HL-60/S4 treated with phorbol 12-myristate 13-acetate at 8.2 ng/mL for 4 days and 3 days (cell line): ENCODE measurements around the gene ME1.
"Not testable (repeated sequence)": the region's sequence is repeated elsewhere in the genome, so short reads cannot be mapped to it uniquely, and the experiment has no call there.

Experiments
- in situ Hi-C: fragments of 300-500 bp; cut with MboI; formaldehyde crosslinking; loops from 2 replicates; pipeline ENCODE4 v1.15.0; 2022; ENCODE audit warnings: low sequenced_read_pairs

ME1 gene

DNA sequence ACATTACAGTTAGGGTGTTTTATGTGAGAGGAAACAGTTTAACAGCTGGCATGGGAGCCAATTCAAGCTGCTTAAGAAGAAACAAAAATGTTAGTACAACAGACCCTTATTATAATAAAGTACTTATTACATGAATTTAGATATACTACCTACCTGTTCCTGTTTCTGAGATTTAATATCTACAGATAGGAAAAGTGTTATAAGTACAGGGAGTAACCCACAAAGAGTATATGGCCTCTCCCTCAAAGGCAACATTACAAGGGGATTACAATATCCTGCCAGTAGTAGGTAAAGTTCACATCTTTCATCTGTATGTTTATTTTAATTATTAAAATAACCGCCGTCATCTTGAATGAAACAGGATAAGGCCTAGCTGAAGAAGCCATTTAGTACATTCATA, 1.8 kb upstream of the ME1 start:
- in situ Hi-C loops: no loop called here

DNA sequence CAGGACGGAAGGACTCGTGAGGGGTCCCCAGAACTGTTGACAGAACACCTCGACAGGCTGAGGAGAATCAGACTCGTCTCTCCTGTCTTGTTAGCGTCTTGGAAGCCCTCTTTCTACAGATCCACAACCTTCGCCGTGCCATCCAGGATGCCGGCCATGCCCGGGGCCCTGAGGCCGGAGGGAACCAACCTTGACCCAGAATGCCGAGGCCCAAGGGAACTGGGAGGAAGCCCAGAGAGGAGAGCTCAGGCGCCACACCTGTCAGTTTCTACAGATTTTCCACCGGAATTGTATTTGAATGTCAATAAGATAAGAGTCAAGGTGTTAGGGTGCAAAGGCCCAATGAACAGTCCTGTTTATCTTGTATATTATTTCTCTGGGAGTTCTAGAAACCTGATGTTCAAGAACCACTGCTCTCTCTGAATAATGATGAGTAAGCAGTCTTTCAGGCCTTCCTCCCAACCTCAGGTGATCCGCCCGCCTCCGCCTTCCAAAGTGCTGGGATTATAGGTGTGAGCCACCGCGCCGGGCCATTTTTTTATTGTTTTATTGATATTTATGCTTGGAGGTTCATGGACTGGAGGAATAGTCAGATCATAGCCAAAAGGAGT, 799 bp upstream of the ME1 start:
- in situ Hi-C loops: no loop called here

DNA sequence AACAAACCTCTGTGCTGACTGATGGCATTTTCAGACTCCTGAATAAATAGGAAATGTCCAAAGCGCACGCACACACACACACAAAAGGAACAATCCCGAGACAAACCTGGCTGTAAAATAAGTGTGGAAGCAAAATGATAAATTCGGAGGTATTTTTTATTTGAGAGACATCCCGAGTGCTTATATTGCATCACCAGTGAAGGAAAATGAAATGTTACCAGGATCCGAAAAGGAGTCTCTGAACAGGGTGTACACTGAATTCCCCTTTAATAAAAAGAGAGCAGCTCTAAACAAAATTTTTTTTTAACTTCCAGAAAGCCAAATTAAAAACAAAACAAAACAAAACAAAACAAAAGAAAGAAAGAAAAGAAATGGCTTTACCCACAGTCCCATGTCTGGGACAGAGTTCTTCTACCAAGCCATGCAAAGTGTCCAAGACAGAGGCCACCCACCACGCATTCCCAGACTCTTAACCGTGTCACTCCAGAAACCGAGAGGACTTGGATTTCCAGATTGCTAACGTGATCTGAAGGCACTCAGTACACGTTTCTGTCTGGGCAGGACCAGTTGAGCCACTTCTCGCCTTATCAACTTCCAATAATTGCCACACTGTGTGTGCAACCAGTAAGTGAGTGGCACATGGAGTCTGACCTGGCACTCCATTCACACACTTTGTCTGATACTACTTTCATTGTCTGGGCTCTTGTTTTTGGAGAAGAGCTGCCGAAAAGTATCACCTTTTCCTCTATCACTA, 817 bp downstream of the ME1 start:
- in situ Hi-C loops: no loop called here

DNA sequence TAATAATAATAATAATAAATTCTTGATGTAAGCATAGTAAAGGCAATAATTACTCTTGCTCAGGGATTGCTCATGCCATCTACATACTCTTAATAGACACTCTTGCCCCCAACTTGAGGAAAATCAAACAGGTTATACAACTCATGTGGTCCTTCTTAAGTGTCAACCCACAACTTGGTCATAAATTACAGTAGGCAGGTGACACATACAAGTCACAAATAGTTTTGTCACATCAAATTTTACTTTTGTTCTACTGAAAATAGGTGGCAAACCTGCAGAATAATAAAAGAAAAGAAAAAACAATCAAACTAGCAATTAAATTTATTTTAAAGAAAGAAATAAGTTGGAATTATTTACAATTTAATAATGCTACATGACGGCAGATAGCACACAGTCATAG, 1.6 kb downstream of the ME1 start:
- in situ Hi-C loops: no loop called here

DNA sequence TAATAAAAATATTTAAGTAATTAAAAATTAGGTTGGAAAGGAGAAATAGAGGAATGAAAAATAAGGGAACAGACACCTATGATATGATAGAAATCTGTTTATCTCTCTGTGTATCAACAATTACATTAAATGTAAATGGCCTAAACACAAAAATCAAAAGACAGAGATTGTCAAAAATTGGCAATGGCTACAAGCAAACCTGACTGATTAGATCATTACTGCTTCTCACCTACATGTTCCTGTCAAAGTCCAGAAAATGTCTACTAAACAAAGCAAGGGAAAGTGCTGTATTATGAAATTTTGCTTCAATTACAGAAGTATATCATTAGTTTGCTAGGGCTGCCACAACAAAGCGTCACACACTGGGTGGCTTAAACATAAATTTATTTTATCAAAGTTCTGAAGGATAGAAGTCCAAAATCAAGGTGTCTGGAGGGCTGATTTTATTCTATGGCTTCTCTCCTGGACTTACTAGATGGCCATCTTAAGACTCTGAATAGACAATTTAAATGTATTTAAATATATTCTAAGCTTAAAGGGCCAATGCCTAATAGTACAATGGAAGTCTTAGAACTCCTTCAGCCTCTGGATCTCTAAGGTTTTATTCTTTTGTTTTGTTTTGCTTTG, 6.3 kb downstream of the ME1 start:
- in situ Hi-C loops: no loop called here

DNA sequence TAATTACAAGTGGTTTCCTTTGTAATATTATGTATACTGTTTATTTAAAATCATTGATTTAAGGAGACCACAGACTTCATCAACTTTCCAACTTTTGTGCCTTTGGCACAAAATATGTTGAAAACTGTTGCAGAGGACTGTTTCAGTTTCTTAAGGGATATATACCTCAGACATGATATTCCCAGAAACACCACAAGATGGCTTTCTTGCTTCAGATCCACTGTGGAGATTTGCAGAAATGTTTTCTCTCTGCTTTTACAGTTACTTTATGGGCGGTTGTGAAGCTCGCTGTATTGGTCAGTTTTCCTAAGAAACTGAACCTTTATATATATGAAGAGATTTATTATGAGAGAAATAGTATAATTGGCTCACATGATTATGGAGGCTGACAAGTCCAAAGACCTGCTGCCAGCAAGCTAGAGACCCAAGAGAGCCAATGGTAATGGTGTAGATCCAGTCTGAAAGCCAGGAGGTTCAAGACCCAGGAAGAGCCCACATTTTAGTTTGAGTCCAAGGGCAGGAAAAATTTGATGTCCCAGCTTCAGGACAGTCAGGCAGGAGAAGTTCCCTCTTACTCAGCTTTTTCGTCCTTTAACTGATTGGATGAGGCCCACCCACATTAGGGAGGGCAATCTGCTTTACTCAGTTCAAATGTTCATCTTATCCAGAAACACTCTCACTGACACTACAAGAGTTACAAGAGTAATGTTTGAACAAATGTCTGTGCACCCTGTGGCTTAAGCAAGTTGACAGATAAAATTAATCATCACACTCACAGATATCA, 12.8 kb downstream of the ME1 start:
- in situ Hi-C loops: loop anchor here (10.0 kb wide), 1 partner anchor 97 kb away; the partner anchor contains the start of gene PRSS35

DNA sequence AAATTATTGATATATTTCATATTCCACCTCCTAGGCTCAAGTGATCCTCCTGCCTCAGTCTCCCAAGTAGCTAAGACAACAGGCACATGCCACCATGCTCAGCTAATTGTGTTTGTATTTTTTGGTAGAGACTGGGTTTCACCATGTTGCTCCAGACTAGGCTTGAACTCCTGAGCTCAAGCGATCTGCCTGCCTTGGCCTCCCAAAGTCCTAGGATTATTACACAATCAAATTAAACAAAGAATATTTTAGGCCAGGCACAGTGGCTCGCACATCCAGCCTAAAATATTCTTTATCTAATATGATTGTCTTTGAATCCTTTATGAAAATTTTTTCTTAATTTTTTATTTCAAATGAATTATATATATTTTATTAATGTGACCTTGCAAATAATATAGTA, 17.8 kb downstream of the ME1 start:
- in situ Hi-C loops: loop anchor here (10.0 kb wide), 1 partner anchor 102 kb away; the partner anchor contains the start of gene PRSS35

DNA sequence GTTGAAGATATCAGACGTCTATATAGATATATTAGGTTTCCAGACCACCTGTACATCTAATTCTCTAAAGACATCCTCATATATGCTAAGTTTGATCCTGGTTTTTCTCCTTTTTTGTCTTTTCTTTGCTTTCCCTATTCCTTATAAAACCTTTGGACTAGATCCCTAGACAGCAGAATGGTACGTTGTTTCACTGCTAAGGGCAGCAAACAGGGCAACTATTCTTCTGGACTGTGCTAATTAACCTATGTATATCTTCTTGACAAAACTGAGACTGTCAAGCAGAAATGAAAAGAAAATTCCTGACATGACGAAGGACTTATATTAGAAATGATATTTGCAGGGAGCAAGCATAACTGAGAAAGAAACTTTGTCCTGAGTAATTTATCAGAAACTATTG, 19.1 kb downstream of the ME1 start:
- in situ Hi-C loops: loop anchor here (10.0 kb wide), 1 partner anchor 103 kb away; the partner anchor contains the start of gene PRSS35

DNA sequence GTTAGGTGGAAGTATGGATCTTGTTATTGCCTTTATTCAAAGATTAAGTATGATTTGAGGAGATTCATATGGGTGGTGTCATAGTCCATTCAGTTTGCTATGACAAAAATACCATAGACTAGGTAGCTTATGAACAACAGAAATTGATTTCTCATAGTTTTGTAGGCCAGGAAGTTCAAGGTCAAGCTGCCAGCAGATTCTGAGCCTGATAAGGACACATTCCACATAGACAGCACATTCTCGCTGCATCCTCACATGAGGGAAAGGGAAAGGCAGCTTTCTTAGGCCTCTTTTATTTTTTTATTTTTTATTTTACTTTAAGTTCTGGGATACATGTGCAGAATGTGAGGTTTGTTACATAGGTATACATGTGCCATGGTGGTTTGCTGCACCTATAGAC, 27.7 kb downstream of the ME1 start:
- in situ Hi-C loops: no loop called here

DNA sequence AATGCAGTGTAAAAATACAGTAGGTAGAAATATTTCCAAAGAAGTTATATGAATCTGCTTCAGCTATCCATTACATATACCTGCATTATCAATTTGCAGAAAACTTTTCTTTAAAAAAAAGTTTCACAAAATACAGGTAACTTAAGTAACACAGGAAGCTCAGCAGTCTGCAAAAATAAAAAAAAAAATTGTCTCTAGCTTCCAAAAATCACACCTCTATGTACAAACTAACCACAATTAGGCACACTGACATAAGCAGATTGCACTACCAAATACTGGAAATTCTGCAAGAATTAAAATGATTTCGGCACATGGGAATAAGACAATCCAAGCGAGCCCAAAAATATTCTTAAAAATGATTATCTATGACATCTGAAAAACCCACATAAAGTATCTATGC, 41.2 kb downstream of the ME1 start:
- in situ Hi-C loops: no loop called here

DNA sequence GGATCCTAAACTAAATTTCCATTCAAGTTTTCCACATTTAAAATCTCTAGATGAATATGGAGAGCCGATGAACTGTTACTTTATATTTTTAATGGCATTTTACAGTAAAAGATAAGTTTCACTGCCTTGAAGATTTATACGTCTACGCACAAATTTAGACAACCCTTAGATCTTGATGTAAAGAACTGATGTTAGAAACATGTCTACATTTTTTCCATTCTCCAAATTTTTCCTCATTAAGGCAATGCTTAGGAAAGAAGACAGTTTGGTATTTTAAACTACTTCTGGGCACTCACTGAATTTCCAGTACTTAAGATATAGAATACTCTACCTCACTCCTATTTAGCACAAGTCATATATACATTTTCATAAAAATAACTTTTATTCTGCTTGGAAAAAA, 45.4 kb downstream of the ME1 start:
- in situ Hi-C loops: no loop called here

DNA sequence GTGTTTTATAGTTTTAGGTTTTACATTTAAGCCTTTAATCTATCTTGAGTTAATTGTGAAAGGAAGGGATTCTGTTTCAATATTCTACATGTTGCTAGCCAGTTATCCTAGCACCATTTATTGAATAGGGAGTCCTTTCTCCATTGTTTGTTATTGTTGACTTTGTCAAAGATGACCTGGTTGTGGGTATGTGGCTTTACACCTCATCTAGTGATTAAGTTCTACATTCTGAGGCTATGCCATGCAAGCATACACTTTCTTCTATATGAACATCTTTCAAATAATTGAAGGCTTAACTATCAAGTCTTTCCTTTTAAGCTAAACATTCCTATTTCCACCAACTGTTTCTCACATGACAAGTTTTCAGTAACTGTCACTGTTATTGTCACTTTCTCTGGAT, 46.1 kb downstream of the ME1 start:
- in situ Hi-C loops: no loop called here

DNA sequence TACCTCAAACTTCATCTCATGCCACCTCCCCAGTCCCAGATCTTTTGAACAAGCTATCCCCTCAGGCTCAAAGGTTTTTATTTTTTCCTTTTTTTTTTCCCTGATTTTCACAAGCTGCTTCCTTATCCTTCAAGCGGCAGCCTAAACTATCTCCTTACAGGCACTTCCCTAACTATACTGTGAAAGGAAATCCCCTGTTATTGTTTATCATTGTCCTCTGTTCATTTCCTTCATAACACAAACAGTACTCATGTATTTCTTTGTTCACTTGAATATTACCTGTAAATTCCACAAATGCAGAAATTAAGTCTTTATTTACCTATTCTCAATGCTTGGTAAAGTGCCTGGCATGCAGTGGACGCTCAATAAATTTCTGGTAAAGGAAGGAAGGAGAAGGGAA, 48.9 kb downstream of the ME1 start:
- in situ Hi-C loops: no loop called here

DNA sequence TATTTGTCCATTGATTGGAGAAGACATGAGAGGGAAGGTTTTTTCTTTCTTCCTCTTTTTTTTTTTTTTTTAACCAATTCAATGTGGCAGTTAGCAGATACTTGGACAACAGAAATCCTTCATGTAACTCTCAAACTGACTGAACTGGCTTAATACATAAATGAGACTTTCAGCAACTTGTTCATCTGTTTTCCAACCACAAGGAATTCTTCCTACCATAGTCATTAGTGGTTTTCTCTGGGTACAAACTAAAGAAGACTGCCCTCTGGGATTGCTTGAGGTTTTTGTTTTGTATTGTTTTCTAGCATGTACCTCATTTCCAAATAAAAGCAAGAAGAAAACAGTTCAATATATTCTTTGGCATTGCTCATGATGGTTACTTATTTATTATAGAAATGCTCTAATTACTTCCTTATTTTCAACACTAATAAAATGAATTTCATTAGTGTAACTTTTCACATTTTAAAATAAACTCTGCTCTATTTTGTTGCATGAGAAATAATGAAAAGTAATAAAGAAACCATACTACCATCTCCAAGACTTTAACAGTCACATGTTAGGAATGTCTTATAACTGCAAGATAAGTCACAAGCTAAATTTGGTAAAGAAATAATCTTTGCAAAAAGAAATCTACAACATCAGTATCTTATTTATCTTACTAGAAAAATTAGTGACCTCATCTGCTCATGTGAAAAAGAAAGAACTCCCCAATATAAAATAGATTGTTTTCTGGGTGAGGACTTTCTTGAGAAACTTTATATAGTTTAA, 52.0 kb downstream of the ME1 start:
- in situ Hi-C loops: no loop called here

DNA sequence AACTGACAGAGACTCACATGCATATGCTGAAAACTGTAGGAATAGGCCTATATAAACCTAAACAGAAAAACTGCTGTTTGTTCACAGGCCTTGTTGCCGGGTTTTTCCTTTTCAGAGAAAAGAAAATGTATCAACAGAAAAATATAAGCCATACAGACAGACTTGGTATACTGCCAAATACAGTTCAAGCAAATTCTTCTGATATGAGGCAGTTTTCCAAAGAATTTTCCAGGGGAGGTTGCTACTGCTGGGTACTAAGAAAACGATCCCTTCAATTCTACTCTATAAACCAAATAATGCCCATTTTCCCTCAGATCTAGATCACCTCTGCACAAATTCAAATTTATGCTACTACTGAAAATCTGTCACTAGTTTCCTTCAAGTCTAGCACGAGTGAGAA, 59.4 kb downstream of the ME1 start:
- in situ Hi-C loops: no loop called here

DNA sequence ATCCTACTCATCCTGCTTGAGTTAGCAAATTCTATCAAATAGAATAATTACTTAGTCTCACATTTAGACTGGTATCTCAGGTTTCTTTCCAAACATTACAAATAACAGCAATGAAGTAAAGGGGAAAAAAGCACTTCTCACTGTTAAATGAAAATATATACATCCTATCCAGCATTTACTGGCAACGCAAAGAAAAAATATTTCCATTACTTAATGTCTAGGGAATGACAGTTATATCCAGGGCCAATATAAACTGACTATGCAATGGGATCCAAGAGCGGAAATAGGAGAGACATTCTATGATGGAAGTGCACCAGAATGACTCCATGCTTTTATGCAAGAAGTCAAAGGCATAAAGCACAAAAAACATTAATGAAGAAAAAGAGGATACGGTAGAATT, 60.3 kb downstream of the ME1 start:
- in situ Hi-C loops: no loop called here

DNA sequence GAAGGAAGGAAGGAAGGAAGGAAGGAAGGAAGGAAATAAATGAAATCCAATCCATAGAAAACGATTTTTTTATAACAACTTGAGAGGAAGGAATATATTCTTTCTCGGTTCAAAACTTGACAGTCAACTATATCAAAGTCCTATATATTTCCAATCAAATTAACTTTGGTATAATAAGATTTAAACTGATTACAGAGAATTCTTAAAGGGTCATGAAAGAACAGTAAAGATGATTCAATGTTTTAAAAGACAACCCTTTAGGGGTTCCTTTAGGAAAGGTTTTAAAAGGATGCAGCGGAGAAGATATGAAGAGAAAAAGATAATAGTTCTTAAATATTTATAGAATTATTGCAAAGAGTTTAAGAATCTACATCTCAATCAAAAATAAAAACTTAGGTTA, 61.2 kb downstream of the ME1 start:
- in situ Hi-C loops: no loop called here

DNA sequence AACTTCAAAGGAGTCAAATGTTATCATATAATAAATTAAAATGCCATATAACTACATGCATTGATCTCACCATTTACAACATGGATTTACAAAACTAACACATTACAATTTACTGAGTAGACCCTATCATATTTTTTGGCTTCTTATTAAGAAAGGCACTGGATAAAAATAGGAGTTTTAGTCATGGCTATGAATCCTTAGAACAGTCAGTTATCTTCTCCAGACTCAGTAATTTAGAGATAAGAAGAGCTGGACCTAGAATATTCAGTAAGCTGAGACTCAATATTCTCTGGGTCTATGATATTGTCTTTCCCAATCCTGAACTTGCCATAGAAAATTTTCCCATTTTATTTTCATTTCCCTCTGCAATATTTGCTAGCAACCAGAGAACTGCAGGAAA, 62.3 kb downstream of the ME1 start:
- in situ Hi-C loops: no loop called here

DNA sequence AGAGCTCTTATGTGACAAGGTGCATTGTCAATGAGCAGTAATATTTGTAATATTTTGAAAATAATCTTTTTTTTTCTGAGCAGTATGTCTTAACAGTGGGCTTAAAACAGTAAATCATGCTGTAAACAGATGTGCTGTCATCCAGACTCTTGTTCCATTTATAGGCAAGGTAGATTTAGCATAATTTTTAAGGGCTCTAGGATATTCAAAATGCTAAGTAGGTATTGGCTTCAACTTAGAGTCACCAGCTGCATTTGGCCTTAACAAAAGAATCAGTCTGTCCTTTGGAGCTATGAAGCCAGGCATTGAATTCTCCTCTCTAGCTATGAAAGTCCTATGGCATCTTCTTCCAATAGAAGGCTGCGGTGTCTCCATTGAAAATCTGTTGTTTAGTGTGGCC, 63.7 kb downstream of the ME1 start:
- in situ Hi-C loops: no loop called here

DNA sequence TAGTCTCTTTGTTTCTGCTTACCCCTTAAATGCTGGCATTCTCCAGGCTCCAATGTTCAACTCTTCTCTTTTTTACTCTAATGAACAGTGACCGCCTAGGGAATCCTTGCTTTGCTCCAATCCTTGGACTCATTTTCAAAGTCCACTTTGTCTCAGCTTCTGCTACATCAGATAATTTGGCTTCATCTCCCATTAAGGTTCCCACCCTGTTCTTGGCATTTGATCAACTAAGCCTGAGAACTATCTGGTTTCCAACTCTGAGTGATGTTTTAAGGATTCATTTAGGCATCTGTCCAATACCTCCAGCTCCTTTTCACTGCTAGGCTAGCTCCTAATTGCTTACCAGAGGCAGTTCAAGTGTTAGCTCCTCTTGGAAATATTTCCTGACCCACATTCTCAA, 64.9 kb downstream of the ME1 start:
- in situ Hi-C loops: no loop called here

DNA sequence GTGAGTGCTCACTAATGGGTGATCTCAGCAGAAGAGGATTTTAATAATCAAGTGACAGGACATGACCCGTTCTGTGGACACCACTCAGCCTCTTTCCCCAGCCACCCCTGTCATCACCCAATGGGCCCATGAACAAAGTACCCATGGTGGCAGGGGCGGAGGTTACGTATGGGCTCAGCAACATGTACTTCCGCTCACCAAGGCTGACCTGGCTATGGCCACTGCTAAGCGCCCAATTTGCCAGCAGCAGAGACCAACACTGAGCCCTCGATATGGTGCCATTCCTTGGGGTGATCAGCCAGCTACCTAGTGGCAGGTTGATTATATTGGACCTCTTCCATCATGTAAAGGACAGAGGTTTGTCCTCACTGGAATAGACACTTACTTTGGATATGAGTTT, 68.5 kb downstream of the ME1 start:
- in situ Hi-C loops: not testable (repeated sequence)
